Inferior parietal cortex (tissue), 1 donor: ENCODE results near the gene STX19.
"Not testable (repeated sequence)": the region's sequence is repeated elsewhere in the genome, so short reads cannot be mapped to it uniquely, and the experiment has no call there.

ENCODE experiments used
- DNase-seq: peaks from one replicate; pipeline ENCODE4 v3.0.0-alpha.2; 2016; ENCODE audit errors: extremely low spot score

Gene STX19

GRCh38 chr3:93979850-93980676 is 48.3 kb downstream of the STX19 start, which contains the start of gene ARL13B:
TSS of gene ARL13B (plus strand) at chr3:93980155. CDS start at chr3:93980424, 269 bp downstream.
- peak; percentile 98 for DNase-seq

GRCh38 chr3:93973131-93974126 is 55.0 kb downstream of the STX19 start, which contains the start of gene PROS1:
TSS of gene PROS1 (minus strand) at chr3:93973896. CDS start at chr3:93973749, 147 bp downstream.
- DNase-seq = peak; percentile 72

GRCh38 chr3:93969997-93970396 is 58.4 kb downstream of the STX19 start:
- no peak for DNase-seq

GRCh38 chr3:93969443-93969842 is 59.0 kb downstream of the STX19 start:
- DNase-seq = no peak

- DNase-seq = not testable (repeated sequence)
Measured at GRCh38 chr3:93965106-93965505, 63.3 kb downstream of the STX19 start.
